Left lung (tissue), 14 donors: ENCODE data around the gene PPP1R3D. TPM values are rescaled to one million over a fixed set of nuclear protein-coding genes. Genes with fewer than 3 reads are reported as not detected.

Experiments used
- ATAC-seq: fragments of 200-7000 bp; cut with Tn5 transposase; one replicate; pipeline ENCODE4 v1.9.1; 2020; ENCODE audit warnings: moderate library complexity
- DNase-seq, 4 donors: peaks; one replicate each; pipeline ENCODE4 v3.0.0-alpha.2; 2013 to 2020
- H3K27ac ChIP-seq, 2 donors: fragments of 200-600 bp; sonication (generic) in 1 of 2; one replicate each; pipeline versions ENCODE4 v1.5.0 to v1.8.0; 2020 to 2021
- H3K27me3 ChIP-seq, 2 donors: fragments of 200-600 bp; sonication (generic) in 1 of 2; one replicate each; pipeline versions ENCODE4 v1.5.0 to v1.8.0; 2020 to 2021
- H3K36me3 ChIP-seq, 2 donors: fragments of 200-600 bp; sonication (generic) in 1 of 2; one replicate each; pipeline versions ENCODE4 v1.5.0 to v1.8.0; 2020 to 2021
- H3K4me1 ChIP-seq, 2 donors: fragments of 200-600 bp; one replicate each; pipeline ENCODE4 v1.8.0; 2021
- H3K4me3 ChIP-seq, 2 donors: fragments of 200-600 bp; sonication (generic) in 1 of 2; one replicate each; pipeline versions ENCODE4 v1.5.0 to v1.8.0; 2020 to 2021; ENCODE audit warnings: mild to moderate bottlenecking in 1 of 2
- H3K9me3 ChIP-seq, 2 donors: fragments of 200-600 bp; sonication (generic) in 1 of 2; one replicate each; pipeline versions ENCODE4 v1.5.0 to v1.8.0; 2020 to 2021
- intact Hi-C, 2 donors: fragments of 100-400 bp; cut with DNase I; formaldehyde crosslinking; loops; one replicate each; pipeline versions ENCODE4 v1.11.2 to v1.14.2; 2022
- long read RNA-seq, 12 donors: library from polyadenylated mRNA in 2 of 12; unstranded in 2 of 12; transcript quantifications; one replicate each; pipeline ENCODE4 v2.0.0 and lab custom pipeline, GENCODE V29; 2019 to 2026
- polyA plus RNA-seq, 6 donors: library from polyadenylated mRNA; unstranded; fragments of 120-200 nt; gene quantifications; one replicate each; pipeline ENCODE4 v1.2.1, GENCODE V29; 2013; ENCODE audit not compliant: insufficient read length in 6 of 6
- total RNA-seq, 2 donors: library from RNA; stranded (reverse); fragmentation: NEBNext Ultra II Directional; extraction: Animal tissue kit (Norgen Biotek cat#: 25700); gene quantifications; one replicate each; pipeline ENCODE4 v1.2.1, GENCODE V29; 2021
- TF ChIP-seq, protein P1 (sequence below), 2 donors: fragments of 200-600 bp; sonication (generic) in 1 of 2; IDR thresholded peaks; one replicate each; pipeline versions ENCODE4 v1.5.0 to v1.8.0; 2021; ENCODE audit warnings: antibody characterized with exemption in 2 of 2
- donor health status: DM: no; HTN: yes; CAD: no.
- donor health status: DM: no; HTN: no; CAD: no.

PPP1R3D gene, protein sequence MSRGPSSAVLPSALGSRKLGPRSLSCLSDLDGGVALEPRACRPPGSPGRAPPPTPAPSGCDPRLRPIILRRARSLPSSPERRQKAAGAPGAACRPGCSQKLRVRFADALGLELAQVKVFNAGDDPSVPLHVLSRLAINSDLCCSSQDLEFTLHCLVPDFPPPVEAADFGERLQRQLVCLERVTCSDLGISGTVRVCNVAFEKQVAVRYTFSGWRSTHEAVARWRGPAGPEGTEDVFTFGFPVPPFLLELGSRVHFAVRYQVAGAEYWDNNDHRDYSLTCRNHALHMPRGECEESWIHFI
- 10 to 100 TPM in 1 of 2 donors, 1 to 10 TPM in 1; 7.3 to 13.4 TPM for total RNA-seq
- polyA plus RNA-seq: 1 to 10 TPM; 5.4 to 5.9 (median 5.7) TPM
- long read RNA-seq, donor 1, transcript PPP1R3D-201 (1 exons, 3,630 nt): major isoform, 14 of 14 reads
- long read RNA-seq, donor 1, partial matches to known transcripts: 0 of 14 reads
- long read RNA-seq, donor 1, other reads (novel, unspliced or antisense): 0 of 14 reads
- long read RNA-seq, donor 2, transcript PPP1R3D-201 (1 exons, 3,630 nt): major isoform, 11 of 47 reads
- long read RNA-seq, donor 2, partial matches to known transcripts: 0 of 47 reads
- long read RNA-seq, donor 2, other reads (novel, unspliced or antisense): 36 of 47 reads
- long read RNA-seq, donor 3, partial matches to known transcripts: 0 of 4 reads
- long read RNA-seq, donor 3, other reads (novel, unspliced or antisense): 0 of 4 reads
- long read RNA-seq, donor 4, partial matches to known transcripts: 0 of 3 reads
- long read RNA-seq, donor 4, other reads (novel, unspliced or antisense): 0 of 3 reads
- long read RNA-seq, donor 5, transcript PPP1R3D-201 (1 exons, 3,630 nt): major isoform, 9 of 47 reads
- long read RNA-seq, donor 5, partial matches to known transcripts: 38 of 47 reads
- long read RNA-seq, donor 5, other reads (novel, unspliced or antisense): 0 of 47 reads
- long read RNA-seq, donor 6, transcript PPP1R3D-201 (1 exons, 3,630 nt): major isoform, 8 of 8 reads
- long read RNA-seq, donor 6, partial matches to known transcripts: 0 of 8 reads
- long read RNA-seq, donor 6, other reads (novel, unspliced or antisense): 0 of 8 reads
- long read RNA-seq, donor 7, partial matches to known transcripts: 0 of 3 reads
- long read RNA-seq, donor 7, other reads (novel, unspliced or antisense): 0 of 3 reads
- long read RNA-seq, donor 8, partial matches to known transcripts: 0 of 4 reads
- long read RNA-seq, donor 8, other reads (novel, unspliced or antisense): 0 of 4 reads
- long read RNA-seq, donor 9: 0 reads
- long read RNA-seq, donor 10: 0 reads
- long read RNA-seq, donor 11, transcript PPP1R3D-201 (1 exons, 3,630 nt): major isoform, 37 of 37 reads
- long read RNA-seq, donor 11, partial matches to known transcripts: 0 of 37 reads
- long read RNA-seq, donor 11, other reads (novel, unspliced or antisense): 0 of 37 reads
- long read RNA-seq, donor 12, transcript PPP1R3D-201 (1 exons, 3,630 nt): major isoform, 13 of 13 reads
- long read RNA-seq, donor 12, partial matches to known transcripts: 0 of 13 reads
- long read RNA-seq, donor 12, other reads (novel, unspliced or antisense): 0 of 13 reads

GRCh38 chr20:59940129-59940955, at the start of gene PPP1R3D, which contains the start of gene FAM217B:
Gene PPP1R3D (minus strand): TSS chr20:59940305. CDS start chr20:59939931, 374 bp downstream.
Gene FAM217B (plus strand): TSS chr20:59940389. CDS start chr20:59943944, 3,555 bp downstream.
- DNase-seq: peak; percentile 96 to 100 (median 98)
- Histone ChIP-seq H3K27ac (peak within 1 kb of the TSS; percentile 98 to 100), H3K4me3 (peak within 1 kb of the TSS; percentile 65 to 88), H3K27me3 (no peaks in the 10 kb centered on the region), H3K9me3 (no peaks in the 10 kb centered on the region), H3K4me1 (peaks cover 28 to 76% of the 10 kb centered on the region in 2 donors), H3K36me3 (peaks cover 0 to 29% of the 10 kb centered on the region in 2 donors)
- peak; percentile 98 for ATAC-seq
- TF ChIP-seq, protein P1, sequence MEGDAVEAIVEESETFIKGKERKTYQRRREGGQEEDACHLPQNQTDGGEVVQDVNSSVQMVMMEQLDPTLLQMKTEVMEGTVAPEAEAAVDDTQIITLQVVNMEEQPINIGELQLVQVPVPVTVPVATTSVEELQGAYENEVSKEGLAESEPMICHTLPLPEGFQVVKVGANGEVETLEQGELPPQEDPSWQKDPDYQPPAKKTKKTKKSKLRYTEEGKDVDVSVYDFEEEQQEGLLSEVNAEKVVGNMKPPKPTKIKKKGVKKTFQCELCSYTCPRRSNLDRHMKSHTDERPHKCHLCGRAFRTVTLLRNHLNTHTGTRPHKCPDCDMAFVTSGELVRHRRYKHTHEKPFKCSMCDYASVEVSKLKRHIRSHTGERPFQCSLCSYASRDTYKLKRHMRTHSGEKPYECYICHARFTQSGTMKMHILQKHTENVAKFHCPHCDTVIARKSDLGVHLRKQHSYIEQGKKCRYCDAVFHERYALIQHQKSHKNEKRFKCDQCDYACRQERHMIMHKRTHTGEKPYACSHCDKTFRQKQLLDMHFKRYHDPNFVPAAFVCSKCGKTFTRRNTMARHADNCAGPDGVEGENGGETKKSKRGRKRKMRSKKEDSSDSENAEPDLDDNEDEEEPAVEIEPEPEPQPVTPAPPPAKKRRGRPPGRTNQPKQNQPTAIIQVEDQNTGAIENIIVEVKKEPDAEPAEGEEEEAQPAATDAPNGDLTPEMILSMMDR (IDR thresholded peaks at IDR 0.05): no peak
- intact Hi-C loops: no loop called here

DNA sequence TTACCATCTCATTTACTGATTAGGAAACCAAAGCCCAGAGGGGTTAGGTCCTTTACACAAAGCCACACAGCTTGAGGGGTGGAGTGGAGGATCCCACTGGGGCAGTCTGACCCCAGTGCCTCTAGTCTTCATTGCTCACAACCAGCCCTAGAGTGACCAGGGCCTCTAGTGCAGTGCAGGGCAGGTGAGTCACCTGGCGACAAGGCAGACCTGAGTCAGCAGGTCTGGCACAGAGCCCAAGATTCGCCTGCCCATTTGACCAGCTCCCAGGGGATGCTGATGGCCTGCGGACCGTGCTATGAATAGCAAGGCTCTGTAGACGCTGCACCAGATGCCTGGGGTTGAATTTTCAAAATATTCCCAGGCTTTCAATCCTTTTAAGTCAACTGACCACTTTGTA, 48.0 kb upstream of the PPP1R3D start:
- H3K4me1 ChIP-seq: peaks cover 0 to 33% of the 10 kb centered on the region in 2 donors
- no peak overlapping the region for H3K4me3 ChIP-seq
- no peaks in the 10 kb centered on the region for H3K27me3 ChIP-seq
- intact Hi-C loops: no loop called here
- peak in 2 of 4 donors; percentile 73 to 87 for DNase-seq
- H3K27ac ChIP-seq: no peak overlapping the region
- H3K9me3 ChIP-seq: no peaks in the 10 kb centered on the region
- TF ChIP-seq, protein P1 (IDR thresholded peaks at IDR 0.05): no peak
- ATAC-seq: peak; percentile 89
- no peaks in the 10 kb centered on the region for H3K36me3 ChIP-seq

GRCh38 chr20:59987135-59987534, 47.0 kb upstream of the PPP1R3D start:
- ATAC-seq: no peak
- no peak overlapping the region for H3K4me3 ChIP-seq
- intact Hi-C loops: no loop called here

More at GRCh38 chr20:59987135-59987534, 47.0 kb upstream of the PPP1R3D start:
- DNase-seq: no peak
- no peak overlapping the region for H3K27ac ChIP-seq
- H3K9me3 ChIP-seq: no peaks in the 10 kb centered on the region
- H3K27me3 ChIP-seq: no peaks in the 10 kb centered on the region
- TF ChIP-seq, protein P1 (IDR thresholded peaks at IDR 0.05): no peak
- no peaks in the 10 kb centered on the region for H3K36me3 ChIP-seq
- H3K4me1 ChIP-seq: peaks cover 0 to 33% of the 10 kb centered on the region in 2 donors
